Measurements from ENCODE around the gene MYH15. TPM values are rescaled to one million over a fixed set of nuclear protein-coding genes. Genes with fewer than 3 reads are reported as not detected.
A peak's percentile ranks its signal among the peaks of the same experiment; 100 is the strongest.

MYH15 gene
- total and polyA plus RNA-seq, 8 donors, result 0.05 to 0.37 (median 0.11) TPM; not detected in 4

DNA sequence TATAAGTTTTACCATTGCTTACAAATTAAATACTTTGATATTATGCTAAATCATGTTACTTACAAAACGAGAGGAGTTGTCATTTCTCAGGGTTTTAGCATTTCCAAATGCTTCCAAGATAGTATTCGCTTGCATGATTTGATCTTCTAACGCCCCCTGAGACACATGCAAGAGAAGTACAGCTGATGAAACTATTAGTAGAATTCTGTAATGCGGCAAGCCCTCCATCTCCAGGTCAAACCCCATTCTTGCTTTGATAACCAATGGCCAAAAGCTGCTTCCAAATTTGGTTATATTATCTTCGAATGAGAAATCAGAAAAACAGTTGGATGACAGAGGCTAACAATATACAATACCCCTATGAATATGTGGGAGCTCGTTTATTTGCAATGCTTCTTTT lies 14.7 kb downstream of the MYH15 start:
- H3K4me1 ChIP-seq, result no peaks in the 10 kb centered on the region
- intact Hi-C loops (cut with DNase I; ENCODE audit: low total_unique reads), result no loop called here
- TF ChIP-seq POLR2A (IDR thresholded peaks at IDR 0.05) (no peak), EP300 (IDR thresholded peaks at IDR 0.05) (no peak), POLR2AphosphoS5 (IDR thresholded peaks at IDR 0.05) (no peak)
- TF ChIP-seq, protein P1, sequence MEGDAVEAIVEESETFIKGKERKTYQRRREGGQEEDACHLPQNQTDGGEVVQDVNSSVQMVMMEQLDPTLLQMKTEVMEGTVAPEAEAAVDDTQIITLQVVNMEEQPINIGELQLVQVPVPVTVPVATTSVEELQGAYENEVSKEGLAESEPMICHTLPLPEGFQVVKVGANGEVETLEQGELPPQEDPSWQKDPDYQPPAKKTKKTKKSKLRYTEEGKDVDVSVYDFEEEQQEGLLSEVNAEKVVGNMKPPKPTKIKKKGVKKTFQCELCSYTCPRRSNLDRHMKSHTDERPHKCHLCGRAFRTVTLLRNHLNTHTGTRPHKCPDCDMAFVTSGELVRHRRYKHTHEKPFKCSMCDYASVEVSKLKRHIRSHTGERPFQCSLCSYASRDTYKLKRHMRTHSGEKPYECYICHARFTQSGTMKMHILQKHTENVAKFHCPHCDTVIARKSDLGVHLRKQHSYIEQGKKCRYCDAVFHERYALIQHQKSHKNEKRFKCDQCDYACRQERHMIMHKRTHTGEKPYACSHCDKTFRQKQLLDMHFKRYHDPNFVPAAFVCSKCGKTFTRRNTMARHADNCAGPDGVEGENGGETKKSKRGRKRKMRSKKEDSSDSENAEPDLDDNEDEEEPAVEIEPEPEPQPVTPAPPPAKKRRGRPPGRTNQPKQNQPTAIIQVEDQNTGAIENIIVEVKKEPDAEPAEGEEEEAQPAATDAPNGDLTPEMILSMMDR (IDR thresholded peaks at IDR 0.05), result no peak
- WGBS, 5 donors, result 83 to 92% (median 84%) methylated on average over 6 of the region's 6 CpGs
- H3K27me3 ChIP-seq, result no peaks in the 10 kb centered on the region
- no peak overlapping the region for H3K27ac ChIP-seq
- H3K9me3 ChIP-seq, result no peaks in the 10 kb centered on the region
- no peaks in the 10 kb centered on the region for H3K36me3 ChIP-seq
- no peak overlapping the region for H3K4me3 ChIP-seq
- DNase-seq, result no peak

DNA sequence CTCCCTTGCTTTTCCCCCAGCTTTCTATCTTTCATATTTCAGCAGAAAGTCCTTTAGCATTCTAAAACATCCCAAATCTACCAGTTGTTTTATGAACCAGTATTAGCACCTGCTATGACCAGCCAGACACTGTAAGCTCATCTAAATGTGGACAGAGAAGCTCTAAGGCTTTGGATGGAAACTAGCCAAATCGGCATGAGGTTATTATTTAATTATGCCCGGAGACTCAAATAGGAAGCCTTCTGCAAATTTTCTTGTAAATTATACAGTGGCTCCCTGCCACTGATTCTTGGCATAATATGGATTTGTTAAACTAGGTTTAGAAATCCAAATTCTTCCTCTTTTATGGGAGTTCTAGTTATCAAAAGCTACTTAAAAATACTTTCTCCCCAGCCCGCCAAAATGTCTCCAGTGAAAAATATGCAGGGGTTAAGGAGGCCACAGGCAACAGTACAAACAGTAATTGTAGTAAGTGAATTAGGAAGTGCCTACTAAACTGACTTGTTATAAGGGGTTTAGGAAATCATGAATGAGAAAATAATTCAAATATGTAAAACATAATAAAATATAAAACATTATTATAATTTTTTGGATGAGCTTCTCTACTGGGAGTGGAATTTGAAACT lies 15.4 kb downstream of the MYH15 start:
- H3K4me3 ChIP-seq, result no peak overlapping the region
- TF ChIP-seq, protein P1 (IDR thresholded peaks at IDR 0.05), result no peak
- TF ChIP-seq POLR2A (IDR thresholded peaks at IDR 0.05) (no peak), EP300 (IDR thresholded peaks at IDR 0.05) (no peak), POLR2AphosphoS5 (IDR thresholded peaks at IDR 0.05) (no peak)
- intact Hi-C loops (cut with DNase I; ENCODE audit: low total_unique reads), result loop anchor here (5.0 kb wide), 1 partner anchor 47 kb away; no protein-coding TSS in a partner anchor
- H3K27ac ChIP-seq, result no peak overlapping the region
- no peaks in the 10 kb centered on the region for H3K9me3 ChIP-seq
- H3K36me3 ChIP-seq, result no peaks in the 10 kb centered on the region
- DNase-seq, result peak in 1 of 2 donors; percentile 25
- H3K4me1 ChIP-seq, result no peaks in the 10 kb centered on the region
- 29 to 45% (median 44%) methylated on average over 3 of the region's 3 CpGs for WGBS, 5 donors
- H3K27me3 ChIP-seq, result no peaks in the 10 kb centered on the region

DNA sequence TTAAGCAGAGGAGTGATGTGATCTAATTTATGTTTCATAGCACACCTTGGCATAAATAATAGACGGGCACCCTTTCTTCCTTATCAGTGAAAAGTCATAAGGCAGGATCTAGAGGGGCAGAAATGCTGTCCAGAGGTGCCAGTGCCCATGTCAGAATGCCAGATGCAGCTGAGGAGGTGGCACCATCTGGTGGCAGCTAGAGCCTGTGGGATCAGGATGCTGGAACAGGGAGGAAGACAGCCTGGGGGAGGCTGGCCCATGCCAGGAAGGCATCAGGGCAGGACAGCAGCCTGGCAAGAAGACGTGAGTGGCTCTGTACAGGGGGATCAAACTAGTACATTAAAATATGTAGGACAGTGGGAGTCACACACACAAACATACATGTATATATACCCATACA lies 16.5 kb downstream of the MYH15 start:
- no peak overlapping the region for H3K27ac ChIP-seq
- intact Hi-C loops (cut with DNase I; ENCODE audit: low total_unique reads), result loop anchor here (5.0 kb wide), 1 partner anchor 48 kb away; no protein-coding TSS in a partner anchor
- 50 to 64% (median 57%) methylated on average over 2 of the region's 2 CpGs for WGBS, 5 donors
- no peaks in the 10 kb centered on the region for H3K27me3 ChIP-seq
- H3K36me3 ChIP-seq, result no peaks in the 10 kb centered on the region
- TF ChIP-seq, protein P1 (IDR thresholded peaks at IDR 0.05), result peak in 1 of 7 experiments; percentile 10
- TF ChIP-seq EP300 (IDR thresholded peaks at IDR 0.05), result no peak
- TF ChIP-seq POLR2A (IDR thresholded peaks at IDR 0.05), result no peak
- no peak for TF ChIP-seq POLR2AphosphoS5 (IDR thresholded peaks at IDR 0.05)
- H3K9me3 ChIP-seq, result no peaks in the 10 kb centered on the region
- H3K4me3 ChIP-seq, result no peak overlapping the region
- peak in 1 of 2 donors; percentile 31 for DNase-seq
- peaks cover 0 to 3% (median 0%) of the 10 kb centered on the region in 4 donors for H3K4me1 ChIP-seq

DNA sequence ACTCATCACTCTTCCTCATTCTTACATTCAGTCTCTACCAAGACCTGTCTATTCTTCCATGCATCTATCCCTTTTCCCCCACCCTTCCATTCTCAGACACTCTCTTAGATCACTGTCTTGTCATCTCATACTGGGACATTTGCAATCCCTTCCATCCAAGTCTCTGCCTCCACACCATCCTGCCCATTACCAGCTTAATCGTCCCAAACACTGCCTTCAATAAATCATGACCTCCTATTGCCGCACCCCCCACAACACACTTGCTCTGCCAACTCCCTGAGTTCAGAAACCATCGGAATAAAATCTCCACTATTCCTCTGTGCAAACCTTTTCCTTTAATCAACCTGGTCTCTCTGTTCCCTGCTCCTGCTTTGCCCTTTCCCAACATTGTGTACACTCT lies 18.9 kb downstream of the MYH15 start:
- Histone ChIP-seq H3K36me3 (no peaks in the 10 kb centered on the region), H3K4me3 (no peak overlapping the region), H3K9me3 (no peaks in the 10 kb centered on the region), H3K27me3 (no peaks in the 10 kb centered on the region), H3K27ac (no peak overlapping the region), H3K4me1 (peaks cover 0 to 3% (median 0%) of the 10 kb centered on the region in 4 donors)
- 78 to 95% (median 88%) methylated on average over 3 of the region's 3 CpGs for WGBS, 5 donors
- no peak for DNase-seq
- intact Hi-C loops (cut with DNase I; ENCODE audit: low total_unique reads), result loop anchor here (5.0 kb wide), 1 partner anchor 51 kb away; no protein-coding TSS in a partner anchor
- no peak for TF ChIP-seq POLR2A (IDR thresholded peaks at IDR 0.05)
- no peak for TF ChIP-seq EP300 (IDR thresholded peaks at IDR 0.05)
- TF ChIP-seq POLR2AphosphoS5 (IDR thresholded peaks at IDR 0.05), result no peak
- TF ChIP-seq, protein P1 (IDR thresholded peaks at IDR 0.05), result no peak
